NCI-H524 treated with DMSO at 0.1 percent for 48 hours (cell line): ENCODE measurements around the gene CTNNA3.

Experiments
- DNase-seq: peaks from one replicate; lab custom pipeline; 2025; lab: John Stamatoyannopoulos, UW

CTNNA3 gene

GRCh38 chr10:67011981-67012380 is 684.0 kb downstream of the CTNNA3 start:
- no peak for DNase-seq

GRCh38 chr10:67011480-67011879 is 684.5 kb downstream of the CTNNA3 start:
- no peak for DNase-seq

DNA sequence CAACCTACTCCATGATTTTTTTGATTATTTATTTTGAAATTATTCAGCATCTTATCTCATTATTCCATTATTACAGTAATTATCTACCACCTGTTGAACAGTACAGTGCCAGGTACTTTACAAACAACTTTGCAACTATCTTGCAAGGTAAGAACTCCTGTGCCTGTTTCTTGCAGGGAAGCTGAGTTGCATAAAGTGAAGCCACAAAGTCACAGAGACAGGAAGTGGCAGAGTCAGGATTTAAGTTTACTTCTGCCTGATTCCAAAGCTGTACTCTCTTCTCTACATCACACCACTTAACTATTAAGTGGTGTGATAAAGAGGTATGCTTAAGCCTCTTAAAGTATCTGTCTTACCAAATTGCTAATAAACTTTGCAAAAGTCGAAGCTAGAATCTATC is 690.0 kb downstream of the CTNNA3 start:
- DNase-seq: no peak

DNA sequence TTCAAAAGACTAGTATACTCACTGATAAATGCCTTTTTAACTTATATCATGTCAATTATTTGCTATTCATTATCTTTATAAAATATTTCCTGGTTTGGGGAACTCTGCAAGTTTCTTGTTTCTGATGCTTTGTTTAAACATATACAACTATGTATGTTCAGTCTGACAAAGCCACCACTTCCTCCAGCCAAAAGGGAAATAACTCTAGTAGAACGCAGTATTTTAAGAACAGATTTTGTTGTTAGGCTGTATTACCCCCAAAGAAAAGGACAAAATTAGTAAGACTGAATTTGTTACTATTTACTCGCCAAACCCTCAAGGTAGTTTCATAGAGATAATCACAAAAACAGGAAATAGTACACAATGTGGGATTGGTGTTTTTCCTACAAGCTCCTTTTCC is 691.3 kb downstream of the CTNNA3 start:
- DNase-seq: no peak

DNA sequence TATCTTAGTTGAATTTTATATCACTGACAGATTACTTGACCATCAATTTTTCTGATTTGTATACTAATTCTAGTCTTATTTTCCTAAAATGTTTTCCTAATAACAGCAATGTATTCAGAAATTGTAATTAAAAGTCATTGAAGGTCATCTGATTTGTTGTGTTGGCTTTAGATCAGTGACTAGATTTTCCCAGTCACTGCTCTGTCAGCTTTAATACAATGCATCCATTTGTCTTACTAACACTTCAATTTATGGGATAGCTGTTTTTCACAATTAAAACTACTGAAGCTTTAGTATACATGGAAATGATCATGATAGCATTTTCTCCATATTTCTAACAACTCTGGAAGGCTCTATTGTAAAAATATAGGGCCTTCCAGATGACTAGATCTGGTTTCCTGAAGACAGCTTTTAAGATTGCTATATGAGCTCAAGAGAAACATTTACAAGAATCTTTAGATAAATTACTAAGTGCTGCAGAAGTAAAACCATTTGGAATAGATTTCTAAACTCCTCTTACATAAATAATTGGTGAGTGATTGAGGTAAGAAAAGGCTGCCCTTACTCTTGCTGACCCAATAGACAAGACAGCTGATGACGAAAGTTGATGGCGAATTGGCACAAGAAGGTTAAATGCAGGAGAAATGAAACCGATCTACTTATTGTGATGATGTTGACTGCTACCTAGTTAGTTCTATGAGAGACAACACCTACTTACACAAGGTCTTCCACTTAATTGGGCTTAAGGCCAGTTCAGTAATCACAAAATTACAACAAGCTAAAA is 696.0 kb downstream of the CTNNA3 start:
- no peak for DNase-seq

GRCh38 chr10:66996996-66997395 is 699.0 kb downstream of the CTNNA3 start:
- DNase-seq: no peak

GRCh38 chr10:66990143-66990830 is 705.7 kb downstream of the CTNNA3 start:
- no peak for DNase-seq

GRCh38 chr10:66983475-66983818 is 712.5 kb downstream of the CTNNA3 start:
- no peak for DNase-seq

DNA sequence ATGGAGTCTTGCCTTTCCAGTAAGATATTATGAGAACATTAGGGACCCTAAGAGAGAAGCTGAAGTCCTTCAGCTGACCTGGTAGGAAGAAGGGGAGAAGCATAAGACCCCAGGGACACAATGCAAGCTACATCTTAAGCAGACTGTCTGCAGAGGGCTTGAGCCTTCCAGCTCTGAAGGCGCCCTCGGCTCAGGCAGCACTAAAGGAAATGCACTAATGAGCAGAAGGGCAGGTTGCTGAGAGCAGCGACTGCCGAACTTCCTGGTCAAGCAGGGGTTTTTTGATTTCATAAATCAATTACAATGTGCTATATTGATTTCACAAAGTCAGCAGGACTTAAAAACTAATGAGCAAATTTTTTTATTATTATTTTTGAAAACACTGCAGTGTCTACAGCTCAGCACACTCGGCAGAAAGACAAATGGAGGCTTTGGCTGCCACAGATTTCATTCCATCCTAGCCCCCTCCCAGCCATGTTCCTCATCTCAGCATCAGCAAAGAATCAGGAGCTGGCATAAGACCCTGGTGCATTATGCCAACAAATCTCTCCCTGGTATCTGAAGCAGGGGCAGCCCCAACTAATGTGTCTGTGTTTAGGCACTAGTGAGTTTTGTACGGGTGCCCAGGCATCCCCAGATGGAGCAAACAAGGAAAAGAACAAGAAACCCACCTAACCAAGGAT is 713.1 kb downstream of the CTNNA3 start:
- no peak for DNase-seq

DNA sequence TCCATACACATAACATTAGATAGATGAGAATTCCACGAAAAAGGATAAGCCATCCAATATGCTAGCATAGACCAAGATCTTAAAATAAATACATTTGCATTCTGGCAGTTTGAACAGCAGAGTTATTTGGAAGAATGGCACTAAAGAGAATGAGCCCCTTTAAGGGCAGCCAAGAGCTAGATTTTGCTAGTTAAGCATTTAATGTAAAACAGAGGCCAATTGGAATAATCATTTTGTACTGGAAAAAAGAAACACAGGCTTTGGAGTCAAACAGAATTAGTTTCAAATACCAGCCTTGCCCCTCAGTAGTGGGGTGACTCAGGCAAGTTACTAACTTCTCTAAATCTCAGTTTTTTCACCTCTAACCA is 714.0 kb downstream of the CTNNA3 start:
- no peak for DNase-seq

GRCh38 chr10:66981361-66982052 is 714.5 kb downstream of the CTNNA3 start:
- no peak for DNase-seq

DNA sequence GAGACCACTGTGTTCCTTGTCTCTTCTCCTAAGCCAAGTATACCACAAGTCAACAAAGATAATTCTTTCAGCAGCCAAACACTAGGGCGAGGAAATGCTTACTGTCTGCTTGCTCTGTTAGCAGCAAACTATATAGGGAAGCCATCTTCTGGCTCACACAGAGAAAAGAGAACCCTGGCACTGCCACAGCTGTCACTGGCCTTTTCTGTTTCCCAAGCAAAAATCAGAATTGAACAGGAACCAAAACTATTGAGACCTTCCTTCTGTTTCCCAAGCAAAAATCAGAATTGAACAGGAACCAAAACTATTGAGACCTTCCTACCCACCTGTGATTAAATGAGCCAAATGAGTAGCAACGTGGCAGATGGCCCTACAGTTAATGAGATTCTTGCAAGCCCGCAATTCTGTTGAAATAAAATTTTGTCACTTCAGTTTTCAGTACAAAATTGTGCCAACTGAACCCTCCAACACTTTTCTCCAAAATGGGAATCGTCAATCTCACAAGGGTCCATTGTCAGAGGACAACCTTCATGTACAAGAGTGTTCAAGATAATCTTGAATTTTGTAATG is 715.7 kb downstream of the CTNNA3 start:
- no peak for DNase-seq

- no peak for DNase-seq
These were observed 731.0 kb downstream of the CTNNA3 start for GRCh38 chr10:66964946-66965345.

- DNase-seq: no peak
These were observed 737.5 kb downstream of the CTNNA3 start for GRCh38 chr10:66958466-66958865.

GRCh38 chr10:66951896-66952295 is 744.1 kb downstream of the CTNNA3 start:
- DNase-seq: no peak

GRCh38 chr10:66943590-66943989 is 752.4 kb downstream of the CTNNA3 start:
- DNase-seq: no peak

DNA sequence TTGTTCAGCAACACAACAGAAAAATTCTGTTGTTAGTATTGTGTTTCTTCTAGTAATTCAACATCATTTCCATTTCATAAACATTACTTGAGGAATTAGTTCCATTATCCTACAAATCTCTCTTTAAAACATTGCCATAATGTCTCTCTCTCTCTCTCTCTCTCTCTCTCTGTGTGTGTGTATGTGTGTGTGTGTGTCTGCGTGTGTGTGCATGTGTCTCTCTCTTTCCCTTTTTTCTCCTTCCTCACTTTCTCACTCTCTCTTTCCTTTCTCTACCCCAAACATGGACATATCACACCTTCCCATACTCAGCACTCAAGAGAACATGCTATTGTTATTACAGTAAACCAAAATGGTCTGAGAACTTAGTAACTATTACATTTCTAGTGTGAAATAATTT is 753.6 kb downstream of the CTNNA3 start:
- no peak for DNase-seq

DNA sequence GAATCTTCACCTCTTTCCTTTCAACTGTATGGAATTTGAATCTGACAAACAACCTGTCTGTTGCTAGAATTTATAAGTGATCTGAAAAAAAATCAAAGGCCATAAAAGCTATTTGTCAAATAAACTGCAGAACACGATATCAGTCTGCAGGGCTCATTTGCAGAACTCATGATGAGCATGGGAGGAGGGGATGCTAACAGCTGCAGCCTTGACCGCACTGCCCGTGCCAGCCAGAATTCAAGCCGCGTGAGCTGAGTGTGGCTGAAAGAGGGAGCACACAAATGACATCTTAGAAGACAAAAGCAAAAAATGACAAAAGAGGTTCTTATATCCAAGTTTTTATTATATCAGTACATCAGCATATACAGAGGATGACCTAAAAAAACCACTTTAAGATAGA is 754.5 kb downstream of the CTNNA3 start:
- DNase-seq: no peak

GRCh38 chr10:66940965-66941364 is 755.0 kb downstream of the CTNNA3 start:
- DNase-seq: no peak

- DNase-seq: no peak
These were observed 761.3 kb downstream of the CTNNA3 start for GRCh38 chr10:66934711-66935110.

DNA sequence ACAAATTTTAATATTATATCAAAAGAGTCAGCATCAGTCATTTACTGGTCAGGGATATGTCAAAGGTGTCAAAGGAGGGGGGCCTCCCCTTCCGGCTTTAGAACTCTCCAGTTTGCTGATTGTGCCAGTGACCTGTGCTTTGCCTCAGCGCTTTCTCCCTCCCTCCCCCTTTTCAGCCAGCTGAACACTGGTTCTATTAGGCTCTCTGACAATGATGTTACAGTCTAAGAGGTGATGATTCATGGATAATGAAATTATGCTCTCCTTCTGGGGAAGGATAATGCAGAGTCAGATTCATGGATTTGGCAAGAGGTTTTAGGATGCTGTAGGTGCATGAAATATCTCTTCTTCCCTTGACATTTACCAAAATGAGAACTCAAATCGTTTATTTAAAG is 764.0 kb downstream of the CTNNA3 start:
- no peak for DNase-seq

GRCh38 chr10:66931340-66931948 is 764.6 kb downstream of the CTNNA3 start:
- no peak for DNase-seq
